Middle frontal gyrus (tissue), 1 donor: Measurements from ENCODE around the gene PRR35.

Experiments
- DNase-seq: peaks from one replicate; pipeline ENCODE4 v3.0.0-alpha.2; 2015; ENCODE audit warnings: low spot score; ENCODE audit errors: extremely low spot score

Gene PRR35

GRCh38 chr16:546909-547770 lies 13.1 kb upstream of the PRR35 start:
- no peak for DNase-seq

GRCh38 chr16:548586-548985 lies 11.6 kb upstream of the PRR35 start:
- DNase-seq: no peak

GRCh38 chr16:549544-550263 lies 10.5 kb upstream of the PRR35 start:
- no peak for DNase-seq

DNA sequence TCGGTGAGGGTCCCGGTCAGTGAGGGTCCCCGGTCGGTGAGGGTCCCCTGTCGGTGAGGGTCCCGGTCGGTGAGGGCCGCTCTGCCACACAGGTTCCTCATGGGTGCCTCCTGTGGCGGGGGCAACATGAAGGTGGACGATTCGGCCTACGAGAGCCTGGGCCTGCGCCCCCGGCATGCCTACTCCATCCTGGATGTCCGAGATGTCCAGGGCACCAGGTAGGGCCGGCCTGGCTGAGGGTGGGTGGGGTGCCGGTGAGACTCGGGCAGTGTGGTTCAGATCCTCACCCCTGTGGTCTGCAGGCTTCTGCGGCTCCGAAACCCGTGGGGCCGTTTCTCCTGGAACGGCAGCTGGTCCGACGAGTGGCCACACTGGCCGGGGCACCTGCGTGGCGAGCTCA lies 9.0 kb upstream of the PRR35 start:
- DNase-seq: no peak

DNA sequence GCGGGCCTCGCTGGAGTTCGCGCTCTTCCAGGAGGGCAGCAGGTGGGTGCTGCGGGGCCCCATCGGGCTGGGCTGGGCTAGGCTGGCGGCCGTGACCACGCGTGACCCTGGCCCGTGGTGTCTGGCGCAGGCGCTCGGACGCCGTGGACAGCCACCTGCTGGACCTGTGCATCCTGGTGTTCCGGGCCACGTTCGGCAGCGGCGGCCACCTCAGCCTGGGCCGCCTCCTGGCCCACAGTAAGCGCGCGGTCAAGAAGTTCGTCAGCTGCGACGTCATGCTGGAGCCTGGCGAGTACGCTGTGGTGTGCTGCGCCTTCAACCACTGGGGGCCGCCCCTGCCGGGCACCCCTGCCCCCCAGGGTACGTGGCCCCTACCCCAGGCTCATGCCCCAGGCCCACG lies 8.0 kb upstream of the PRR35 start:
- no peak for DNase-seq

- DNase-seq: no peak
Observed at GRCh38 chr16:553601-554296, 6.4 kb upstream of the PRR35 start.

GRCh38 chr16:554297-554621 lies 5.9 kb upstream of the PRR35 start:
- no peak for DNase-seq

GRCh38 chr16:554640-555365 lies 5.4 kb upstream of the PRR35 start:
- no peak for DNase-seq

DNA sequence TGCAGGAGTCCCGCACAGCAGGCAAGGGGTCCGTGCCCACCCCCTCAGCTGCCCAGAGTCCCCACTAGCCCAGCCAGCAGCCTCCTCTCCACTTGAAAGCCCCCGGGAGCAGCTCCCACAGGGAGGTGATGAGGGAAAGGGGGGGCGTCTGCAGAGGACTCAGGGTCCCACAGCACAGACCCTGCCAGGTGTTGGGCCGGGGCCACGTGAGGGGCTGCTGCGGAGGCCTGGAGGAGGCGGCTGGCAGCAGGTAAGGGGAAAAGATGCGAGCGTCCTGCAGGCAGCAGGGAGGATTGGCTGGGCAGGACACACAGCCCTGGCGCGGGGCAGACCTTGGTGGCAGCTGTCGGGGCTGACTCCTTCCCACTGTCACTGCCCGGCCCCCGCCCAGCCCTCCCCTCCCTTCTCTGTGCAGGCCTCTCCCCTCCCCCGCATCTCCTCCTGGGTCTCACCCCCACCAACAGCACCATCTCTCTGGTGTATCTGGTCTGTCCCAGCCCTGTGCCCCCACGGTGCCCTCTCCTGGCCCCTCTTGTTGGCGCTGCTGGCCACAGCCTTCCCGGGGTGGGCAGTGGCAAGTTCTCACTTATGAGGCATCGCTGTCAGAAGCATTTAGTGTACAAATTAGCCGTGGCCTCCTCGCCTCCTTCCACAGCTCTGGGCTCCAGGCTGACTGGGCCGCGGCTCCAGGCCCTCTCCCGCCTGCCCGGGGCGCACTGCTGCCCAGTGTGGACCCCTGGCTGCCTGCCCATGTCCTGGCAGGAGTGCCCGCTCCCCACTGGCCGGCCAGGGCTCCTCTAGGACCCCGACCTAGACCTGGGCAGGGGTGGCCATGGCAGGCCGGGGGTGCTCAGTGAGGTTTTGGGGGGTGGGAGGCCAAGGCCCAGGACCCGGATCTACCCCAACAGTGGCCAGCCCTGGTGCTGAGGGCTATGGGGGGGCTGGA lies 4.4 kb upstream of the PRR35 start:
- no peak for DNase-seq

DNA sequence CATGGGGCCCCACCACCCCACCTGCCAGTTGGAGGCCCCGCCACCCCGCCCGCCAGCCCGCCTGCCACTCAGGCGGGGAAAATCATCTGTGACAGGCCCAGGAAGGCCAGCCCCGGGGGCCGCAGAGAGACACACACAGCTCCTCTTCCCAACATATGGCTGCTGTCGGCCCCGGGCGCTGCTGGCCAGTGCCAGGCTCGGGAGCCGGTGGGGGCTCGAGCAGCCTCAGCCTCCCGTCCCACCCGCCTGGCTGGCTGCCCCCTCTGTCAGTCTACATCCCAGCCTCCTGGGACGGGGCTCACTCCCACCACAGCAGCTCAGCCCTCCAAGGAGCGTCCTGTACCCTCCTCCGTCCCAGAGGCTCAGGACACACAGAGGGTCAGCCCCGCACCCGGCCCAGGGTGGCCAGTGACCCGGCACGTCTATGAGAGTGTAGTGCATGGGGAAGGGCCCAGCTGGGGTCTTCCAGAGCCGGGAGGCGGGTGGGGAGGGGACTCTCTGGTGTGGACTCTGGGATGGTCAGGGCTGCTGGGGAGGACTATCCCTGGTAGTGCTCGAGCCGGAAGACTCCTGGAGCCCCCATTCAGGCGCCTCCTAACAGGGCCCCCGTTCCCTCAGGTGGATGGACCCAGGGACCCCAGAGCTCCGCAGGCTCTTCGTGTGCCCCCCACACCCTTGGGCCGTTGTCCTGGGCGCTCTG lies 3.6 kb upstream of the PRR35 start:
- DNase-seq: no peak

DNA sequence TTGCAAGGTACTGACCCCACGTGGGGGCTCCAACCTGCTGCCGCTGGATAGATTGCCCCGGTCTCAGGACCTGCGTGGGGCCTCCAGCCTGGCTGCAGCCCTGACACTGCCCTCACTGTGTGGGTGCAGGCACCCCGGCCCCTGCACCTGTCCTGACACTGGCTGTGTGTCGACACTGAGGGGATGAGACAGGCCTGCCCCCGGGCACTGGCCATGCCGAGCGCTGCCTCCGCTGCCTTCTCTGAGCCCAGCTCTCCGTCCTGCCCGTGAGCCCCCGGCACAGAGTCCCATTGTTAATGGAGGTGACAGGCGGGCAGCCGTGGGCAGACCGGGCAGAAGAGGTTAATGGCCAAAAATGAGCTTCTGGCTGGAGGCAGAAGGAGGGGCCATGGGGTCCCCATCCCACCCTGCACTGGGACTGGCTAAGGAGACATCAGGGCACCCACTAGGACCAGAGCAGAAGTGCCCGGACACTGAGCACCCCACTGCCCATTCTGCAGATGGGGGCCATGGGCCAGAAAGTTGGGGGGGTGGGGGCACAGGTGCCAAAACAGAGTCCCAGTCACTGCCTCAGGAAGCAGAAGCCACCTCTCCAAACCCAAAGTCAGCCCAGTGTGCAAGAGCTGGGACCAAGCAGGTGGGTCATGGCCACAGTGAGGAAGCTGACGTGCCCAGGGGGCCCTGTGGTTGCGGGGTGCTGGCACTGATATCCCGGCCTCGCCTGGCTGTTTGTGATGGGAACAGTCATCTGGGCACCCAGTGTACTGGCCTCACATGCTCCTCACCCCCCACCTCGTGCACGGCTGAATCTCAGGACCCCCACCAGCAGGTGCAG lies 2.5 kb upstream of the PRR35 start:
- DNase-seq: no peak

- DNase-seq: no peak
Observed at GRCh38 chr16:558298-559020, 1.7 kb upstream of the PRR35 start.

DNA sequence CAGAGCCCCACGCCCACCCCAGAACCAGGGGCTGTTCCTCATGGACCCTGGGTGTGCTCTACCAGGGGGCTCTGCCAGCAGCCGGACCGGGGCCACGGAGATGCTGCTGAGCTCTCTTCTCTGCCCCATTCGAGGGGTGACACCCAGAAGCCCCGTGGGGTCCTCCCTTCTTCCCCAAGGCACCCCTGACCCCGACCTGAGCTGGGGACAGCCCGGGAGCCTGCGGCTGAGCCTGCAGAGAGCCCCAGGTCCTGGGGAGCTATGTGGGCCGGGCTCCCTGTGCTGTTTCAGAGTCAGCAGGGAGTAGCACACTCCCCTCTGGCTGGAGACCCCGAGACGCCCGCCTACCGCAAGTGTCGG lies 1.2 kb upstream of the PRR35 start:
- DNase-seq: no peak

DNA sequence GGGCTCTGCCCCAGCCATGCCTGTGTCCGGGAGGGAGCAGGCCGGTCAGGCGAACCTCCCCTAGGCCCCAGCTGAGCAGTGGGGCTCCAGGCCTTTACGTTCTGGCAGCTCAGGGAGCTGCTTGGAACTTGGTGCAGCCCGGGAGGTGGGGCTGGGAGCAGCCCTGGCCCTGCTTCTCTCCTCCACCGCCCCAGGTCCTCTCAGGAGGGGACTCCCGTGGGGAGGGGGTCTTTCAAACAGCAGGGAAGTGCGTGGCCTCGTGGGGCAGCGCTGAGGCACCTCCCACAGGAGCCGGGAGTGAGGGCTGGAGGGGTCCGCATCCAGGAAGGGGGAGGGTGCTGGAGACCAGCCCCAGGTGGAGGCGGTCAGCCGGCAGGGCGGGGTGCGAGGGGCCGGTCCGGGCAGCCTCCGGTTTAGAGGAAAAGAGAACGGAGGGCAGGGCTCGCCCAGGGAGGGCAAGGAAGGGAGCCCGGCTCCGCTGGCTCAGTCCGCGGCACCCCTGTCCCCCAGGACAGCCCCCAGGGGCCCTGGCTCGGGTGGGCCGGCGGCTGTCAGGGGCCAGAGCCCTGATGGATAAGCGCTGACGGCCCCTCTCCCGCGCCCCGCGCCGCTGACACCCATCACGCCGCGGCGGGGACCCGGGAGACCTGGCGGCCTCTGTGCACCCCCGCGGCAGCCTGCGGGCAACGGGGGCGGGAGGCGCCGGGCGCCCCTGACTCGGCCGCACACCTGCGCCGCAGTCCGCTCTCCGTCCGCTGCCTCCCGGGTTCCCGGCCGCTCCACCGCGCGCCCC lies 587 bp upstream of the PRR35 start:
- DNase-seq: no peak

- DNase-seq: no peak
Observed at GRCh38 chr16:560701-561412, 663 bp downstream of the PRR35 start.

- DNase-seq: no peak
Observed at GRCh38 chr16:561413-561794, 1.2 kb downstream of the PRR35 start.
